ENCODE results near the gene CELSR1. TPM values are rescaled to one million over a fixed set of nuclear protein-coding genes. Genes with fewer than 3 reads are reported as not detected.
A peak's percentile ranks its signal among the peaks of the same experiment; 100 is the strongest.

The CELSR1 gene
- polyA plus RNA-seq, 2 donors = 19.8 to 34.8 TPM

DNA sequence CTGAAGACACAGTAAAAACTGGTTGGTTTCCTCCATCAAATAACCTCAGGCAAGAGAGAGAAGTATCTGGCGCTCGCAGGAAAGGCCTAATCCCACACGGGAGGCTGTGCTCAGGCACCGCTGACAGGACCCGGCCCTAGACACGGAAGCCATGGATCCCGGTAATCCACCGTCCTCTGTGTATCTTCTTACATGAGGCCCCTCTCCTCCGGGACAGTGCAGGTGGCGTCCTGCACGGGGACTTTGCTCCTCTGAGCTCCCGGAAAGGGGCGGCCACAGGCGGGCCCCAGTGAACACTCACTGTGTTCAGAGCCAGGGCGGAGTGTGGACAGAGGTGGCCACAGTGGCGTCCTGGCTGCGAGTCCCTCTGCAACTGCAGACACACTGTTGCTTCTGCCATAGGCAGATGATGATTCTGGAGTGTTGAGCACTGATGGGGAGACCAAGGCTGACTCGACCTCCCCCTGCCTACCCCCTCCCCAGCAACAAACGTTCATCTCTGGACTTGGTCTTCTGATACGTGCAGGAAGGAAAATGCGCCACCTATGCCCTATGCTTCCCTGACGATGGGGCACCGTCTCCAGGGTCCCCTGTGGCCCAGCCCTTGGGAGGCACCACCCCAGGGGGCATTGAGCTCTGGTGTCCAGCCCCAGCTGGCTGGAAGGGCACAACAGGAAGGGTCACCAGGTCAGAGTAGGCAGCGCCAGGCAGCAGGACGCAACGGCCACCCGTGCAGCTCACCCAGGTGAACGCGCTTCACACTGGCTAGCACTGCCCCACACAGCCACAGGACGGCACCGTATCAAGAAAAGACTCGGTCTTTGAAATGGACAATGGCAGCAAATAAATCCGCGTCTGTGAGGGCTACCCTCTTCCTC lies 106.2 kb downstream of the CELSR1 start:
- WGBS, 2 donors = 73 to 86% methylated on average over 34 of the region's 34 CpGs
- H3K36me3 ChIP-seq (ENCODE audit: control insufficient read depth in 2 of 2, insufficient read depth in 2 of 2, low read length in 1 of 2) = peaks cover 0 to 5% of the 10 kb centered on the region in 2 donors

DNA sequence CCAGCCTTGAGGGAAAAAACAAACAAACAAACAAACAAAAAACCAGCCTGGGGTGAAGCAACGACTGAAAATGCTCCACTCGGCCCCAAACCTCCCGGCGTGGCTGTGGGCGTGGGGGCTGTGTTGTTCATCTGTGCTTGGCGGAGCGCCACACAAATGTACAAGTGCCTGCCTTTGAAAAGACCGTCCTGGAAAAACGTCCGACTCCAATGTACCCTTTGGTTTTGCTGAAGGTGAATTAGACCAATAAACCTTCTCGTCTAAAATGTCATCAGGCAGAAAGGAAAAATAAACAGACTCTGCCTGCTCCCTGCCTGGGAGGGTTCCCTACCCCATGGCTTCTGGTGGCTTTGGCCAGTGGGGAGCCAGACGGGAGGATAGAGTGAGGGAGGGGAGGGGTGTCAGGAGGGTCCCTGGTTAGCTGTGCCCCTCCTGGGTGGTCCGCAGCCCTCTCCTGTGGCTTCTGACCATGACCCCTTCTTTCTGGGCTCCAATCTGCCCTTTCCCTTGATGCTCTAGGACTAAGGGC lies 108.0 kb downstream of the CELSR1 start:
- Histone ChIP-seq H3K27me3 (ENCODE audit: control insufficient read depth in 1 of 2, insufficient read depth in 2 of 2, low read length in 2 of 2) (no peaks in the 10 kb centered on the region), H3K9me3 (ENCODE audit: control insufficient read depth in 2 of 2, insufficient read depth in 1 of 2, low read depth in 1 of 2, low read length in 1 of 2) (peaks cover 0 to 3% of the 10 kb centered on the region in 2 donors), H3K27ac (ENCODE audit: low read depth in 2 of 2, low read length in 1 of 2) (no peak overlapping the region), H3K4me3 (ENCODE audit: low read depth in 1 of 2, low read length in 2 of 2) (no peak overlapping the region), H3K36me3 (ENCODE audit: control insufficient read depth in 2 of 2, insufficient read depth in 2 of 2, low read length in 1 of 2) (peaks cover 0 to 5% of the 10 kb centered on the region in 2 donors), H3K4me1 (ENCODE audit: control insufficient read depth in 2 of 2, insufficient read depth in 2 of 2, low read length in 1 of 2) (peaks cover 0 to 4% of the 10 kb centered on the region in 2 donors)
- WGBS, 2 donors = 61 to 65% methylated on average over 13 of the region's 13 CpGs

More for the DNA sequence above, 106.2 kb downstream of the CELSR1 start:
- Histone ChIP-seq H3K27ac (ENCODE audit: low read depth in 2 of 2, low read length in 1 of 2) (no peak overlapping the region), H3K9me3 (ENCODE audit: control insufficient read depth in 2 of 2, insufficient read depth in 1 of 2, low read depth in 1 of 2, low read length in 1 of 2) (peaks cover 0 to 3% of the 10 kb centered on the region in 2 donors), H3K27me3 (ENCODE audit: control insufficient read depth in 1 of 2, insufficient read depth in 2 of 2, low read length in 2 of 2) (no peaks in the 10 kb centered on the region), H3K4me1 (ENCODE audit: control insufficient read depth in 2 of 2, insufficient read depth in 2 of 2, low read length in 1 of 2) (peaks cover 0 to 4% of the 10 kb centered on the region in 2 donors), H3K4me3 (ENCODE audit: low read depth in 1 of 2, low read length in 2 of 2) (no peak overlapping the region)

DNA sequence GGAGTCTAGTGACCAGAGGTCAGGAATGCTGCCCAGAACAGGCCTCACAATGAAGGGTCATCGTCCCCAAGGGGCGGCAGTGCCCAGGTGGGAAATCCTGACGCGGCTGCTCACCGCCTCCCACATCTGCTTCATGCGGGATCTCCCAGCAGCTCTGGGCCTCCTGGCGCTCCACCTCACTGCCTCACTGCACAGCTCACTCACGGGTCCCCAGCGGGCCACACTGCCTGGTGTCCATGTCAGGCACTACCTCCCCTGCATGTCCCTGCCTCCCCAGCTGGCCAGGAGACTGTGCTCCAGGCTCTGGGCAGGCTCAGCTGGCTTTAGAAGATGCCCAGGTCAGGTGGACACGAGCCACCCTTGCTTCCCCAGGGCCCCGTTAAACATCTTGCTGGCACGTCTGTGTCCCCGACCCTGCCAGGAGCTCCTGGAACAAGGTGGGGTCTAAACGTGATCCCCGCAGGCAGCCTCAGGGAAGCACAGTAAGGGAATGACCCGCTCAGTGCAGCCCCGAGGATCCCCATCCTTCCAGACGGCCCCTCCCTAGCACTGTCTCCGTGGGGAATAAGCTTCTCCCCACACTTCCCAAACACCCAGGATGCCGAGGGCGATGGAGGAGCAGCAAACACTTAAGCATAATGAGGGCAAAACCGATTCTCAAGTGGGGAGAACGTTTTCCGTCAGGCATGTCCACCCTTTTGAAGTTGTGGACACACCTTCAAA lies 108.7 kb downstream of the CELSR1 start:
- 77 to 78% methylated on average over 24 of the region's 24 CpGs for WGBS, 2 donors

DNA sequence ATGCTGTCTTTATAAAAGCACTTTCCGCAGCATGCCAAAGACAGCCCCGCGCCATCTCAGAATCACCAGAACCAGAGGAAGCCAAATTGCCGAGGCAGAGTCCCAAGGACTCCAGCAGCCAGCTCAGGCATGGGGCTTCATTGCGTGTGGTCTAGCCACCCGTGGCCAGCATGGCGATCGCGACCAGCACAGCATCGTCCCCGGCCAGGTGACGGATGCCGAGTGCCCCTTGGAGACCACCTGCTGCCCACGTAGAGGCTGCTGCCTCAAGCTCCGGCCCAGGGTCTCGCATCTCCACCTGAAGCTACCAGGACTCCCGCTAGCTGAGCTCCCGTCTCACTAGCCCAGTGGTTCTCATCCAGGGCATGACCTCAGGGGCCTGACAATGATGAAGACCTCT lies 109.2 kb downstream of the CELSR1 start:
- Histone ChIP-seq H3K36me3 (ENCODE audit: control insufficient read depth in 2 of 2, insufficient read depth in 2 of 2, low read length in 1 of 2) (peaks cover 0 to 4% of the 10 kb centered on the region in 2 donors), H3K4me1 (ENCODE audit: control insufficient read depth in 2 of 2, insufficient read depth in 2 of 2, low read length in 1 of 2) (peaks cover 0 to 4% of the 10 kb centered on the region in 2 donors), H3K27me3 (ENCODE audit: control insufficient read depth in 1 of 2, insufficient read depth in 2 of 2, low read length in 2 of 2) (no peaks in the 10 kb centered on the region), H3K27ac (ENCODE audit: low read depth in 2 of 2, low read length in 1 of 2) (no peak overlapping the region), H3K4me3 (ENCODE audit: low read depth in 1 of 2, low read length in 2 of 2) (no peak overlapping the region), H3K9me3 (ENCODE audit: control insufficient read depth in 2 of 2, insufficient read depth in 1 of 2, low read depth in 1 of 2, low read length in 1 of 2) (peaks cover 0 to 3% of the 10 kb centered on the region in 2 donors)
- WGBS, 2 donors = 95 to 96% methylated on average over 18 of the region's 18 CpGs

More for the DNA sequence above, 108.7 kb downstream of the CELSR1 start:
- H3K4me3 ChIP-seq (ENCODE audit: low read depth in 1 of 2, low read length in 2 of 2) = no peak overlapping the region
- peaks cover 0 to 5% of the 10 kb centered on the region in 2 donors for H3K36me3 ChIP-seq (ENCODE audit: control insufficient read depth in 2 of 2, insufficient read depth in 2 of 2, low read length in 1 of 2)
- no peak overlapping the region for H3K27ac ChIP-seq (ENCODE audit: low read depth in 2 of 2, low read length in 1 of 2)
- peaks cover 0 to 4% of the 10 kb centered on the region in 2 donors for H3K4me1 ChIP-seq (ENCODE audit: control insufficient read depth in 2 of 2, insufficient read depth in 2 of 2, low read length in 1 of 2)
- H3K9me3 ChIP-seq (ENCODE audit: control insufficient read depth in 2 of 2, insufficient read depth in 1 of 2, low read depth in 1 of 2, low read length in 1 of 2) = peaks cover 0 to 3% of the 10 kb centered on the region in 2 donors
- no peaks in the 10 kb centered on the region for H3K27me3 ChIP-seq (ENCODE audit: control insufficient read depth in 1 of 2, insufficient read depth in 2 of 2, low read length in 2 of 2)

DNA sequence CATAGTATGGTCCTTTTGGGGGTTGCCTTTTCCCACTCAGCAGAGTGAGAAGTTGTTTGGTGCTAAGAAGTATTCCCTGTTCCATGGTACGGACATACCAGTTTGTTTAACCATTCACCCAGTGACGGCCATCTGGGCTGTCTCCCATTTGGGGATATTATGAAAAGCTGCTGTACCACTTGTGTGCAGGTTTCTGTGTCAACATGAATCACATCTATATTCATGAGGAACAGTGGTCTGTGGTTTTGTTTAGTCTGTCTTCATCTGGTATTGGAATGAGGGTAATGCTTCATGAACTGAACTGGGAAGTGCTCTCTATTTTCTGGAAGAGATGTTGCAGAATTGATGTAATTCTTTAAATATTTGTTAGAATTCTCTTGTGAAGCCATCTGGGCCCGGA lies 112.4 kb downstream of the CELSR1 start:
- H3K36me3 ChIP-seq (ENCODE audit: control insufficient read depth in 2 of 2, insufficient read depth in 2 of 2, low read length in 1 of 2) = peaks cover 0 to 11% of the 10 kb centered on the region in 2 donors
- no peak overlapping the region for H3K4me3 ChIP-seq (ENCODE audit: low read depth in 1 of 2, low read length in 2 of 2)
- WGBS, 2 donors = 59 to 71% methylated on average over 3 of the region's 3 CpGs

DNA sequence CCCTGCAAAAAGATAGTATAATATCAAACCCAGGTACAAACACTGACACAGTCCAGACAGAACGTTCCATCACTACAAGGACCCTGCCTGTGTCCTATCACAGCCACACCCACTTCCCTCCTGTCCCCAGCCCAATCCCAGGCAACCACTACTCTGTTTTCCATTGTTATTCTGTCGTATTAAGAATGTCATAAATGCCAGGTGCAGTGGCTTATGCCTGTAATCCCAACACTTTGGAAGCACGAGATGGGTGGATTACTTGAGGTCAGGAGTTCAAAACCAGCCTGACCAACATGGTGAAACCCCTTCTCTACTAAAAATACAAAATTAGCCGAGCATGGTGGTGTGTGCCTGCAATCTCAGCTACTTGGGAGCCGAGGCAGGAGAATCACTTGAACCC lies 112.9 kb downstream of the CELSR1 start:
- Histone ChIP-seq H3K4me3 (ENCODE audit: low read depth in 1 of 2, low read length in 2 of 2) (no peak overlapping the region), H3K4me1 (ENCODE audit: control insufficient read depth in 2 of 2, insufficient read depth in 2 of 2, low read length in 1 of 2) (peaks cover 3 to 6% of the 10 kb centered on the region in 2 donors), H3K27ac (ENCODE audit: low read depth in 2 of 2, low read length in 1 of 2) (no peak overlapping the region), H3K9me3 (ENCODE audit: control insufficient read depth in 2 of 2, insufficient read depth in 1 of 2, low read depth in 1 of 2, low read length in 1 of 2) (peaks cover 0 to 6% of the 10 kb centered on the region in 2 donors), H3K27me3 (ENCODE audit: control insufficient read depth in 1 of 2, insufficient read depth in 2 of 2, low read length in 2 of 2) (no peaks in the 10 kb centered on the region), H3K36me3 (ENCODE audit: control insufficient read depth in 2 of 2, insufficient read depth in 2 of 2, low read length in 1 of 2) (peaks cover 0 to 16% of the 10 kb centered on the region in 2 donors)
- 62 to 77% methylated on average over 5 of the region's 5 CpGs for WGBS, 2 donors

More for the DNA sequence above, 112.4 kb downstream of the CELSR1 start:
- H3K9me3 ChIP-seq (ENCODE audit: control insufficient read depth in 2 of 2, insufficient read depth in 1 of 2, low read depth in 1 of 2, low read length in 1 of 2) = peaks cover 0 to 4% of the 10 kb centered on the region in 2 donors
- H3K4me1 ChIP-seq (ENCODE audit: control insufficient read depth in 2 of 2, insufficient read depth in 2 of 2, low read length in 1 of 2) = peaks cover 3 to 6% of the 10 kb centered on the region in 2 donors
- H3K27me3 ChIP-seq (ENCODE audit: control insufficient read depth in 1 of 2, insufficient read depth in 2 of 2, low read length in 2 of 2) = no peaks in the 10 kb centered on the region
- H3K27ac ChIP-seq (ENCODE audit: low read depth in 2 of 2, low read length in 1 of 2) = no peak overlapping the region

DNA sequence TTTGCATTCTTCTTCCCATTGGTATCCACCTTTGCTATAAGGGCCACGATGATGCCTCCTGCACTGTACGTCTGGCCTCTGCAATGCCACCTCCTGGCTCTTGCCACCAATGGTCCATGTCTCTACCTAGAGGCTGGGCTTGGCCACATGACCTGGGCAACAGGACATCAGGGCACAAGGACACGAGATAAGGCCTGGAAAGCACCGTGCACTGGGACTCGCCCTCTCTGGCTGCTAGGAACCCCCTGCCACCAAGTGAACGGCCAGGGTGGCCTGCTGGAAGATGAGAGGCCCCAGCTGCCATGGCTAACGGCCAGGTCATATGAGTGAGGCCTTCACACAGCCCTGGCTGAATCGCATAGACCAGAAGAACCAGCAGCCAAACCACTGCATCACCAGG lies 114.5 kb downstream of the CELSR1 start:
- H3K27me3 ChIP-seq (ENCODE audit: control insufficient read depth in 1 of 2, insufficient read depth in 2 of 2, low read length in 2 of 2) = no peaks in the 10 kb centered on the region
- no peak overlapping the region for H3K4me3 ChIP-seq (ENCODE audit: low read depth in 1 of 2, low read length in 2 of 2)
- H3K36me3 ChIP-seq (ENCODE audit: control insufficient read depth in 2 of 2, insufficient read depth in 2 of 2, low read length in 1 of 2) = peaks cover 0 to 14% of the 10 kb centered on the region in 2 donors
- WGBS, 2 donors = 80 to 81% methylated on average over 8 of the region's 8 CpGs
- no peak overlapping the region for H3K27ac ChIP-seq (ENCODE audit: low read depth in 2 of 2, low read length in 1 of 2)
- peaks cover 6% of the 10 kb centered on the region in 2 donors for H3K4me1 ChIP-seq (ENCODE audit: control insufficient read depth in 2 of 2, insufficient read depth in 2 of 2, low read length in 1 of 2)
- H3K9me3 ChIP-seq (ENCODE audit: control insufficient read depth in 2 of 2, insufficient read depth in 1 of 2, low read depth in 1 of 2, low read length in 1 of 2) = peaks cover 0 to 6% of the 10 kb centered on the region in 2 donors

DNA sequence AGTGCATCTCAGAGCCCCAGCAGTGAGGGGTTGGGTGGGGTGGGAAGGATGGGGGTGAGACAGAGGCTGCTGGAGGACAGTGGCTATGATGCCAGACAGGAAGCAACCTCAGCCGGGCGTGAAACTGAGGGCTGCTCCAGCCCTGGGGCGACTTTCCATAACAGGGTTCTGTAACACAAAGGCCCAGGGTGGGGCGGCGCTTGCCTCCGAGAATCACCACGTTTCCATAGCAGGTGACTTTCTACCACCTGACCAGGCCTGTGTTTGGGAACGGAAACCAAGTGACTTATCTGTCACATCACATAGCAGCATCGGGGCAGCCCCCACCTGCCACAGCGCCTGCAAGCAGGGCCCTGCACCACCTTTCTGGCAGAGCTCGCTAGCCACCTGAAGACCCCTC lies 116.2 kb downstream of the CELSR1 start:
- Histone ChIP-seq H3K4me3 (ENCODE audit: low read depth in 1 of 2, low read length in 2 of 2) (no peak overlapping the region), H3K27ac (ENCODE audit: low read depth in 2 of 2, low read length in 1 of 2) (peak overlapping the region in 1 of 2 donors; percentile 27), H3K36me3 (ENCODE audit: control insufficient read depth in 2 of 2, insufficient read depth in 2 of 2, low read length in 1 of 2) (peaks cover 0 to 14% of the 10 kb centered on the region in 2 donors), H3K4me1 (ENCODE audit: control insufficient read depth in 2 of 2, insufficient read depth in 2 of 2, low read length in 1 of 2) (peaks cover 6% of the 10 kb centered on the region in 2 donors), H3K27me3 (ENCODE audit: control insufficient read depth in 1 of 2, insufficient read depth in 2 of 2, low read length in 2 of 2) (no peaks in the 10 kb centered on the region), H3K9me3 (ENCODE audit: control insufficient read depth in 2 of 2, insufficient read depth in 1 of 2, low read depth in 1 of 2, low read length in 1 of 2) (peaks cover 0 to 6% of the 10 kb centered on the region in 2 donors)
- 54 to 57% methylated on average over 11 of the region's 11 CpGs for WGBS, 2 donors

All from esophagus (tissue), 2 donors.